GM21529 (cell line): Measurements from ENCODE around the gene ZNF276.

ENCODE experiments used
- ATAC-seq: cut with Tn5 transposase; IDR thresholded peaks from one replicate; pipeline ENCODE4 v1.9.1; 2021; ENCODE audit not compliant: unreplicated experiment

Gene ZNF276

DNA sequence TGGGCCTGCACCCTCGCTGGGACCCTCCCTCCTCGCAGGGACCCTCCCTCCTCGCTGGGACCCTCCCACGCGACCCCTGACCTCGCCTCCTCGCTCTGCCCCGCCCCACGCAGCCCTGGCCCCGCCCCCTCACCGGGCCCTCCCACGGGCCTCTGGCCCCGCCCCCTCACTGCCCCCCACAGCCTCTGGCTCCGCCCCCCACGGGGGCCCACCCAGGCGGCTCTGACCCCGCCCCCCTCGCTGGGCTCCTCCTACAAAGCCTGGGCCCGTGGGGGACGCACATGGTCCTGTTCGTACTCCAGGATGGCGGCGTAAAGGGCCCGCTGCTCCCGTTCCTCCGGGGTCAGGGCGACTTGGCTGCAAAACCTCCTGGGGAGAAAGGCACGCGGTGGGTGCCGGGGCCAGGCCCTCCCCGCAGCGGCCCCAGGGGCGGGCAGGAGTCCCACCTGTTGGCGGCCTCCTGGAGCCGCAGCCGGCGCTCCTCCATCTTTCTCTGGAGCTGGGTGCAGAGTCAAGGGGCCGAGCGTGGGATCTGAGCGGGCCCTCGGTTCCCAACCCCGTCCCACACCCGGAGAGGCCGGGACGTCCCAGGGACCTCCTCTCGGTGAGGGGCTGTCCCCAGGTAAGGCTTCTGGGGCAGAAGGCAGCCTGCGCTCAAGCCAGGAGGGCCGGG, 9.6 kb upstream of the ZNF276 start:
- ATAC-seq, result peak; percentile 55

DNA sequence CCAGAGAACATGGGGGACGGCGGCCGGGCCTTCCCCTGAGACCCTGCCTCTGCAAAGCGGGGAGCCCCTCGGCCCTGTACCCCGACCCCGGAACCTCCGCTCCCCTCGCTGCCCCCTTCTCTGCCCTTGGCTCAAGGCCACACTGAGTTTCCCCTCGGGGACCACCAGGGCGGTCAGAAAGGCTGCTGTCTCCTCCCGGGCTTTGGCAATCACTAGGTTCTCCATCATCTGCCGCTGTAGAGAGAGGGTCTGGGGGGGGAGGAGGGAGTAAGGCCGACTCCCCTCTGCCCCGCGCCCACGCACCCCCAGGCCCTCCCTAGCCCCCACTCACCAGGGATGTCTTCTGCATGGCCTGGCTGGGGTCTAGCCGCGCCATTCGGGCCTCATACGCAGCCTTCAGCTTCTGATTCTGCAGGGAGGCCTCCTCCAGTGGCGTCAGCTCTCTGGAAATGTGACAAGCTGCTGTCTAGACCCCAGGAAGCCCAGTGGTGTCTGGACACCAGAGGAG, 9.0 kb upstream of the ZNF276 start:
- ATAC-seq, result no peak

DNA sequence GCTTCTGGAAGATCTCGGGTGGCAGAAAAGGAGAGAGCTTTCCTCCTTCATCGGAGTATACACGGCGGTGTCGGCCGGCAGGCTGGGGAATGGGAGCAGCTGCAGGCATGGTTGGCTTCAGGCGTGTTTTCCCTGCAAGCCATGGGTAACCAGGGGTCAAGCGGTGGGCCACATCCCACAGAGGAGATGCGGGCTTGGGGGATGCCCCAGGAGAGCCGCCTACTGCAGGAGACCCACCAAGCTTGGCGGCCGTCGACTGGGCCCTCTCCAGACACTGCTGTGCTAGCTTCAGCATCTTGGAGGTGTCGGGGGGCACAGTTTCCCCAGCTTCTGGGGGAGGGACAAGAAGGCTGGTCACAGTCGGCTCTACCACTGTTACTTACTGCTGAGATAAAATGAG, 4.8 kb upstream of the ZNF276 start:
- ATAC-seq, result no peak

DNA sequence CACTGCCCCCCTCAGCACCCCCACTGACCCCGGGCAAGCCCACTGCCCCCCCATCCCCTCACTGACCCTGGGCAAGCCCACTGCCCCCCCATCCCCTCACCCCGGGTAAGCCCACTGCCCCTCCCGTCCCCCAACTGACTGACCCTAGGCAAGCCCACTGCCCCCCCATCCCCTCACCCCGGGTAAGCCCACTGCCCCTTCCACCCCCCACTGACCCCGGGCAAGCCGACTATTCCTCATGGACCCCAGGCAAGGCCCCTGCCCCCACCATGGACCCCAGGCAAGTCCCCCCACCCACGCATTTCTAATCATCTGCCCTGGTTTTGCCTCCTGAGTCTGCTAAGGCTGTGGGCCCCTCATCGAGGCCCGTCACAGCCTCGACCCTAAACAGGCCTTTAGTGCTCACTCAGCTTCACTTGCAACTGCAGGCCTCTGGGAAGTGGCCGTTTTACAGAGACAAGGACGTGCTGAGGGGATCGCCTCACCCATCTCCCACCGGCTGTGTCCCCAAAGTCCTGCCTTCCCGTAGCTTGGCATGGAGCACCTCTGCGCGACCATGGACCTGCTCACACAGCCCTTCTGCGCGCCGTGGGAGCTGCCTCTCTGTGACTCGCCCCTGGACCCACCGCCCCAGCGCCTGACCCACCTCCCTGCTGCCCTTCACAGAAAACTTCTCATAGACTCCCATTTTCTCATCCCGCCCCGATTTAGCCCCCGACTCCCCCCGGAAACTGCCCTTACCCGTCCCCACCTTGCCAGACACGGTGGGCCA, 4.2 kb upstream of the ZNF276 start:
- no peak for ATAC-seq

DNA sequence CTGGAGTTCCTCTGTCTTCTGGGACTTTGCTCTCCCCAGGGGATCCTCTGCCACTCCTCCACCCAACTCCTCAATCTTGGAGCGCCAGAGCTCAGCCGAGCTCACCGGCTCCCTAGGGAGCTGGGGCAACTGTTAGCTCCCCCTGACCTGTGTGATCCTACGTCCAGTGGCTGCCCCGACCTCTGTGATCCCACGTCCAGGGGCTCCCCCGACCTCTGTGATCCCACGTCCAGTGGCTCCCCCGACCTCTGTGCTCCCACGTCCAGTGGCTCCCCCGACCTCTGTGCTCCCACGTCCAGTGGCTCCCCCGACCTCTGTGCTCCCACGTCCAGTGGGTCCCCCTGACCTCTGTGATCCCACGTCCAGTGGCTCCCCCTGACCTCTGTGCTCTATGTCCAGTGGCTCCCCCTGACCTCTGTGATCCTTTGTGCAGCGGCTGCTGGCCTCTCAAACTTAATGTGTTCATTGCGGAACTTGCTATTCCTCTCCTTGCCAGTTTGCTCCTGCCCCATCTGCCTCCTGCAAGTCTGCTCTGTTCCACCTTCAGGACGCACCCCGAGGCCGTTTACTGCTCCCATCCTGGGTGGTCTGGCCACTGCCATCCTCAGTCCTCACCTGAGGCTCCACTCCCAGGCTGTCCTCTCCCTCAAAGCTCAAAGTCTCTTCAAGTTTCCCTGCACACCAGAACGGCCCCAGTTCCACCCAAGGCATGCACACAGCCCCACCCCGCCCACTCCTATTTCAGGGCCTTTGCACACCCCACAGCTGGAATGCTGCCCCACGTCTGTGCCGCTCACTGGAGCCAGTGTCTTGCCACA, 3.4 kb upstream of the ZNF276 start:
- ATAC-seq, result no peak

DNA sequence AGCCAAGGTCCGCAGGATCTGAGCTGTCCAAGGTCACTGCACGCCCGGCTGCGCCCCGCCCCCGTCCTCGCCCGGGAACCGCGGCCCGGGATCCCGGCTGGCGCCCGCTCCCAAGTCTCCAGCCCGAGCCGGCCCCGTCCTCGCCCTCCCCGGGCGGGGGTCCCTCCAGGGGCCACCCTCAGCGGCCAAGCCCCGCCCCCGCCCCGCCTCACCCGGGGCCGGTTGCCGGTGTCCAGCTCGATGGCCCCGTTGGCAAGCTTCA, 855 bp upstream of the ZNF276 start:
- ATAC-seq, result peak; percentile 18

DNA sequence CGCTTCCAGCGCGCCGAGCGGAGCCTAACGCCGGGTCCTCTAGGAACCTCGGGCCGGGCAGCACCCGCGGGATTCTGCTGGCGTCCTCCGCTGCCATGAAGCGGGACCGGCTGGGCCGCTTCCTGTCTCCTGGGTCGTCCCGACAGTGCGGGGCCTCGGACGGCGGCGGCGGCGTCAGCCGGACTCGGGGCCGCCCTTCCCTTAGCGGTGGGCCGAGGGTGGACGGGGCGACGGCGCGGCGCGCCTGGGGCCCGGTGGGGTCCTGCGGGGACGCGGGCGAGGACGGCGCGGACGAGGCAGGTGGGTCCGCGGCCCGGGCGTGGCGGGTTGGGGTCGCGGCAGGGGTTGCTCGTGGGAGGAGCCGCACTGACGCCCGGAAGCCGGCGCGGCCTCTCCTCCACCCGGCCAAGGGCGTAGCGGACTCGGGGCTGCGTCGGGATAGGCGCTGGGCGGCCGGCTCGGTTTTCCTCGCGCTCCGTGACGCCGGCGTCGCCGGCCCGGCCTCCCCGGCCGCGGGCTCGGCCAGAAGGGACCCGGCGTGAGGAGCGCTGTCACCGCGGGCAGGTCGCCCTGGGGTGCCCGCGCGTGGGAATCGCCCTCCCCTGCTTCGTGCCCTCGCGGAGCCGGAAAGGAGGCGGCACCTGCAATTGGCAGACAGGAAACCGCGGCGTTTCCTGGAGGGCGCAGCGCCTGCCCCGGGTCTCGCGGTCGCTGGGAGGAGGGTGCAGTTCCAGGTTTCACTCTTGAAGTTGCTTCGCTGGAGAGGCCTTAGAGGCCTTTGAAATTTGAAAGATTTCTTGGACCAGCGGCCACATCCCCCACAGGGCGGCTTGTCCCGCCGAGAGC, 432 bp downstream of the ZNF276 start:
- ATAC-seq, result peak; percentile 37

DNA sequence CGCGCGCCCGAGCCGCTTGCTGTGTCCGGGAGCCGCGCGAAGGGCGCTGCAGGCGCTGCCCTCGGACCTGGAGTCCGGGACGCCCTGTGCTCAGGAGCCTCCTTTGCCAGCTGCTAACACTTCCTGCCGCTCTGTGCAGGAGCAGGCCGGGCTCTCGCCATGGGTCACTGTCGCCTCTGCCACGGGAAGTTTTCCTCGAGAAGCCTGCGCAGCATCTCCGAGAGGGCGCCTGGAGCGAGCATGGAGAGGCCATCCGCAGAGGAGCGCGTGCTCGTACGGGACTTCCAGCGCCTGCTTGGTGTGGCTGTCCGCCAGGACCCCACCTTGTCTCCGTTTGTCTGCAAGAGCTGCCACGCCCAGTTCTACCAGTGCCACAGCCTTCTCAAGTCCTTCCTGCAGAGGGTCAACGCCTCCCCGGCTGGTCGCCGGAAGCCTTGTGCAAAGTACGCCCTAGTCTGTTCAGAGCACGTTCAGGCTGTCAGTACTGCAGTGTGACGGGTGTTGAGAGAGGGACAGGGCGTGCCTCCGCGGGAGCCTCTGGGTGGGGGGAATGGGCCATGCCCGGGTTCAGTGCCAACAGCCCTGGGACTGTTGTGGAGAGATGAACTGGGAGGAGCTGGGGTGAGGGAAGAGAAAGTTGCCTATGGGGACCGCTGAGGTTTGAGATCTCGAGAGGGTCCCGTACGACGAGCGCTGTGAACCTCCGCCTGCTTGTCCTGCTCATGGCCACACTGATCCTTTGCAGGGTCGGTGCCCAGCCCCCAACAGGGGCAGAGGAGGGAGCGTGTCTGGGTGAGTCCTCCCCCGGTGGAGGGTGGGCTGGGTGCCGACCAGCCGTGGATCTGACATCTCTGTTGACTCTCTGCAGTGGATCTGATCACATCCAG, 1.3 kb downstream of the ZNF276 start:
- no peak for ATAC-seq

DNA sequence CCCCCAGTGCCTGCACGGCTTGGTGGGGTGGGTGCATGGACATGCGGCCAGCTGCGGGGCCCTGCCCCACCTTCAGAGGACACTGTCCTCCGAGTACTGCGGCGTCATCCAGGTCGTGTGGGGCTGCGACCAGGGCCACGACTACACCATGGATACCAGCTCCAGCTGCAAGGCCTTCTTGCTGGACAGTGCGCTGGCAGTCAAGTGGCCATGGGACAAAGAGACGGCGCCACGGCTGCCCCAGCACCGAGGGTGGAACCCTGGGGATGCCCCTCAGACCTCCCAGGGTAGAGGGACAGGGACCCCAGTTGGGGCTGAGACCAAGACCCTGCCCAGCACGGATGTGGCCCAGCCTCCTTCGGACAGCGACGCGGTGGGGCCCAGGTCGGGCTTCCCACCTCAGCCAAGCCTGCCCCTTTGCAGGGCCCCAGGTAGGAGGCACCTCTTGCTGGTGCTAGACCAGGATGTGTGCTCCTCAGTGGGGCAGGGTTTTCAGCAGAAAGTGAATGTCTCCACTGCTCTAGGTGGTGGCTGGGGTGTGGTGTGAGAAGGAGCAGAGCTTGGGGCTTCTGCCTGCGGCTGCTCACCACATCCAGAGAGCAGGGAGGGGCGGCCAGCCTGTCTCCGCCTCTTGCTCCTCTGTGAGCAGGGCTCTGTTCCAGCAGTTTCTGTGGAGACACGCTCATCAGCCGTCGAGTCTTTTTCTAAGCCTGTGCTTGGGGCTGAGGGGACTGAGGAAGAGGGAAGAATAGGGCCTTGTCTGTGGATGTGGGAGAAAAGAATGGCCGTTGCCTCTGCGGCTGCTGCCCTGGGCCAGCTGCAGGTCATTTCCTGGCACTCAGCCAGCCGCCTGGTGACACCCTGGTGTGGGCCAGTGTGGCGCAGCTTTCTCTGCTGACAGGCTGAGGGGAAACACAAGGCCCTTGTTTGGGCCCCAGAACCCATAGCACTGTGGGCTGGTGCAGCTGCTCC, 2.2 kb downstream of the ZNF276 start:
- ATAC-seq, result no peak

DNA sequence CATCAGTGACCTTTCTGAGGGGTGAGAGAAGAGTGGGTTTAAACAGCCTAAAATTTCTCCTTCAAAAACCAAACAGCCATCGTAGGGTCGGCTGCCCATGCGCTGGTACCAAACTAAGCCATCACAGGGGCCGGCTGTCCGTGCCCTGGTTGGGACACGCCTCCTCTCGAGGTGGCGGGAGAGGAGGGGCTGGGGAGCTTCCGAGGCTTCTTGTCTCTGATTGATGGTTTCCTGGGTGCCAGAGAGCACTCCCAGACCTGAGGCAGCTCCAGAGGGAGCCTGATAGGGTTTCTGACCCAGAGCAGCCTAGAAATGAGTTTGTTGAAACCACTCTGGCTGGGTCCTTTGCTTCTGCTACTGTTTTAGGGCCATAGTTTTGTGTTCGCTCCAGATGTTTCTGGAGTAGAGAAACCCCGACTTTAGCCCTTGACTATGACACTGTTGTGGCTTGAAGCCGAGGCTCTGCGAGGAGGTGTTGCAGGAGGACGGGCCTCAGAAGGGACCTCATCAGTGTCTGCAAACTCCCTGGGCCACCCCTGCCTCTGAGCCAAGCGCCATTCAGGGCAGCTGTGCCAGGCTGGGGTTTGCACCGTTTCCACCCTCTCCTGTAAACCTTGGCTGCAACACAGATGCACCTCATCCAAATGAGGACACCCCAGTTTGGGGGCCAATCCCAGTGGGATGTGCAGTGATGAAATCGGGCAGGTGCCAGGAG, 6.2 kb downstream of the ZNF276 start:
- ATAC-seq, result no peak

DNA sequence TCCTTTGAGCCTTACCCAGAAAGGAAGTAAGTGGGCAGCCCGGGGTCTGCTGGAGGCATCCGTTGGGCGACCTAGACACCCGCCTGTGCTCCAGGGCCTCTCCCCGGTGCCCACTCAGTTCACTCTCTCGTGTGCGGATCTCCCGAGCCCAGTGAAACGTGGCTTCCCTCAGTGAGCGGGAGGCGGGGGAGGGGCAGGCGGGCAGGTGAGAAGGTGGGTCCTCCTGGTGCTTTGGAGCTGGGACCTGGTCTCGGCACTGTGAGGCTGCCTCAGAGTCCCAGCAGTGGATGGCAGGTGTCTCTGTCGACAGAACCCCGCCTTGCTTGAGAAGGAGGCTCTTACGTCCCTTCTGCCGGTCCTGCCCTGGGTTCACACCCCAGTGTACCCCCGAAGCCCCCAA, 8.0 kb downstream of the ZNF276 start:
- ATAC-seq, result no peak

DNA sequence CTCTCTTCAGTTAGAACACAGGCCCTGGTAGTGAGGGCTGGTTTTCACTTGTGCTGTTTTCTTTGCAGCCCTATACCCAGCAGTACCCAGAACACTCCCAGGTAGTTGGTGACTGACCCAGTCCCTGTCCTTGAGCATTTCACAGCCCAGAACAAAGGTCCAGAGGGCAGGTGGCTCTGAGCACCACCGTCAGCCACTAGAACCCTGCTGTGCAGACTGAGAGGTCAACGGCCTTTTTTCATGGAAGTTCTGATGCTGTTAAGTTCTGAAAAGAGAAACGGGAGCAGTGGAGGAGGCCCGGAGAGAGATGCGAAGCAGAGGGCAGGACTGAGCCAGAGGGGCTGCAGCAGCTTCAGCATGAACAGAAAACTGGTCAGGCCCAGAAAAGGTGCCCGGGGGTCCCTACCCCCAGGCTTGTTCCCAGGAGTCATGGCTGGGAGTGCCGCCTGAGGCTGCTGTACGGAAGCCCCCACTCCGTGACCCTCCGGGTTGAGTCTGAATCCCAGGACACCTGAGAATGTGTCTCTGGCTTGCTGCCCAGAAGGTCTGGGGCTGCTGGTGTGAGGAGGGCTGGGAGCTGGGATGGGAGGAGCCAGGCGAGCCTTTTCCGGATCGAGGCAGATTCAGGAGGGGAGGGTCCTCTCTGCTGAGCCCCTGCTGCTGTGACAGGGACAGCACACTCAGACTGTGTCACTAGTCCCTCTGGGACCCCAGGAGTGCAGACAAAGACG, 8.7 kb downstream of the ZNF276 start:
- no peak for ATAC-seq

DNA sequence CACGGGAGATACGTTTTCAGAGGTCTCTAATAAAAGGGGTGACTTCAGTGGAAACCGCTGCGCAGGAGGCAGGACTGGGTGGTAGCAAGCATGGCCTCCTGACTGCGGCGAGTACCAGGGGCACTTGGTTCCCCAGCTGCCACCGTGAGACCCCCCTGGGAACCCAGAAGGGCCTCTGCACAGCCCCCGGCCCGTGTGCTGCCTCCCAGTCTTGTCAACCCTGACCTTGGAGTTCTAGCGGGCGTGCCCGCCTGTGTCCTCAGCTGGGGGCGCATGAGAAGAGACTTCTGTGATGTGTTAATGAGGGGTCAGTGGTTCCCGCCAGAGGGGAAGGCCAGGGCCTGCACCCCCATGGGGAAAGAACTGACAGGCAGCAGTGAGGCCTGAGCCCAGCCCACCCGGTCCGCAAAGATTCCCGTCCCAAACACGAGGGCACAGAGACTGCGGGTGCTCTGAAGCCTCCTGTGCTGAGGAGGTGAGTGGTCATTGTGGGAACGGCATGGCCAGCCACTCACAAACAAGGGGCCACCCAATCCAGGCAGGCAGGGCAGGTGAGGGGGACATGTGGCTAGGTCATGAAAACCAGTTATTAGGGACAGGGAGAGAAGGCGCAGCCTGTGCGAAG, 9.4 kb downstream of the ZNF276 start:
- no peak for ATAC-seq

DNA sequence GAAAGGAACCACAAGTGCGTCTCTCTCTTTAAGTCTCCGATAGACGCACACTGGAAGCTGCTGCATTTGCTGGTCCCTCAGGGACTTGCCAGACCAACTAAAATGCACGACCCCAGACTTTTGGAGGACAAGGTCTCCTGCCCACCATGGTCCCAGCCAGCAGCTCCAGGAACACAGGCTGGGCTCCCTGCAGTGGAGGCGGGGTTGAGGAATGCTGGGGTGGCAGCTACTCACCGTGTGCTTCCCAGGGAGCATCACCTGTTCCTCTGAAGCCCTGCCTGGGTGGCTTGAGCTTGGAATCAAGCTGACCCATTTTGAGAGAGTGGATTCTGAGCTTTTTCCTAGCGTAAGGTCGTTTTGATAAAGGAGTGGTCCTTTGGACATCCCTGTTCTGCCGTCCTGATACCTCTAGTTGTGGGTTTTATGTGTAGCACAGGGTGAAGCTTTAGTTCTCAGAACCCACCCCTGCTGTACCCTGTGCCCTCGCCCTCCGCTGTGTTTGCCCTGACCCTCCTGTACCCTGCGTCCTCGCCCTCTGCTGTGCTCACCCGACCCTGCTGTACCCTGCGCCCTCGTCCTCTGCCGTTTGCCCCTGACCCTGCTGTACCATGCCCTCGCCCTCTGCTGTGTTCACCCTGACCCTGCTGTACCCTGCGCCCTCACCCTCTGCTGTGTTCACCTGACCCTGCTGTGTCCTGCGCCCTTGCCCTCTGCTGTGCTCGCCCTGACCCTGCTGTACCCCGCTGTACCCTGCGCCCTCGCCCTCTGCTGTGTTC, 11.0 kb downstream of the ZNF276 start:
- no peak for ATAC-seq

DNA sequence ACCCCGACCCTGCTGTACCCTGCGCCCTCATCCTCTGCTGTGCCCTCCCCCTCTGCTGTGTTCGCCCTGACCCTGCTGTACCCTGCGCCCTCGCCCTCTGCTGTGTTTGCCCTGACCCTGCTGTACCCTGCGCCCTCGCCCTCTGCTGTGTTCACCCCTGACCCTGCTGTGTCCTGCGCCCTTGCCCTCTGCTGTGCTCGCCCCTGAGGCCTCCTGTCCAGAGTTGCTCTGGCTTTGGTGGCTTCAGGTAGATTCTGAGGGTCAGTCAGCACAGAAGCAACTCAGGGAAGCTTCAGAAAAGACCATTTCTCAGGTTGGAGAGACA, 11.5 kb downstream of the ZNF276 start:
- no peak for ATAC-seq

DNA sequence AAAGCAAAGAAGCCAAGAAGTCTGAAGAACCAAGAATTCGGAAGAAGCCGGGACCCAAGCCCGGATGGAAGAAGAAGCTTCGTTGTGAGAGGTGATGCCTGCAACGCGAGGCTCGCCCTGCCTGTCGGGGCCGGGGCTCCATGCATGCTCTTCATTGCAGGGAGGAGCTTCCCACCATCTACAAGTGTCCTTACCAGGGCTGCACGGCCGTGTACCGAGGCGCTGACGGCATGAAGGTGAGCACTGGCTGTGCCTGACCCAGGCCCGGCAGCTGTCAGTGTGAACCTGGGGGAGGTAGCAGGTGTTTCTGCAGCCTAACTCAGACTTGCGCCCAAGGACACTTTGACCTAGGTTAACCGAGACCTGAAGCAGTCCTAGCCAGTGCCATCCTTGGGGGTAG, 12.0 kb downstream of the ZNF276 start:
- no peak for ATAC-seq

DNA sequence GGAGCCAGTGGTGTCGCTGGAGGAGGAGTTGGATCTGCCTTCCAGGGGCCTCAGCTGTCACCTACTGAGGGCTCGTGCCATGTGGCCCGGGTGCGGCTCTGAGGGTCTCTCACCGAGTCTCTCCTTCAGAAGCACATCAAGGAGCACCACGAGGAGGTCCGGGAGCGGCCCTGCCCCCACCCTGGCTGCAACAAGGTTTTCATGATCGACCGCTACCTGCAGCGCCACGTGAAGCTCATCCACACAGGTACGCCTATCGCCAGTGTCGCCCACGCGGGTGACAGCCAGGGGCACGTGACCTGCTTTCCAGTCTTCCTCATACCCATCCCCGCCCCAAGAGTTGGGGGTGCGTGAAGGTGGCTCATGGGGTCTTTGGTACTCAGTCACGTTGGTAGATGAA, 12.5 kb downstream of the ZNF276 start:
- ATAC-seq, result no peak
